ENCODE results near the gene GYPE. TPM values are rescaled to one million over a fixed set of nuclear protein-coding genes. Genes with fewer than 3 reads are reported as not detected.

GYPE gene
- total RNA-seq, result 0.63 TPM

DNA sequence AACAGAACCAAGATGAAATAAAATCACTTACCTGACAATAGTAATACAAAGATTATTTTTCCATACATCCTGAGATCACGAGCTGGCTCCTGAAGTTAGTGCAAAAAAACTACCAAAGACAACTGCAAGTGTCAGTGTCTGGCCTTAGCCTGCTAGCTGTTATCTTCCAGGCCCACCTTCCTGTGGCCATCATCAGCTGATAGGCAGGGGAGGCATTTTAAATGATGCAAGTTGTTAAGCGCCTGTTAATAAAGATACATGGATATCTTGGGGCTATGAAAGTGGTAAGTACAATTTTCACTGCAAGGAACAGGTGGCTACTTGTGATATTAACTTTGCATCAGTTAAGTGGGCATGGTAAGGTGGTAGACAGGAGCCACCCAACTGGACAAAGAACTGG is at the start of gene GYPE:
GYPE (minus strand) TSS at position 120 of the 400 bp plus-strand sequence; CDS start at position 68, 52 bp downstream.

Other genes with a start within 250 kb of the GYPE start
- gene FREM3, start 204.9 kb downstream of the GYPE start, total RNA-seq, result not detected
- not detected for gene GYPB, start 113.8 kb upstream of the GYPE start, total RNA-seq
- 1.6 TPM for gene GYPA, start 235.2 kb upstream of the GYPE start, total RNA-seq

Data from parietal lobe (tissue), 1 donor.